Kidney tubule cell (primary cell): Measurements from ENCODE around the gene SLC2A9.

Experiments used
- DNase-seq: peaks from one replicate; pipeline ENCODE4 v3.0.0-alpha.2; 2018; ENCODE audit warnings: low spot score

SLC2A9 gene

GRCh38 chr4:10045481-10045880, 24.2 kb upstream of the SLC2A9 start:
- DNase-seq = peak; percentile 99

GRCh38 chr4:10041036-10041435, 19.7 kb upstream of the SLC2A9 start:
- DNase-seq = no peak

DNA sequence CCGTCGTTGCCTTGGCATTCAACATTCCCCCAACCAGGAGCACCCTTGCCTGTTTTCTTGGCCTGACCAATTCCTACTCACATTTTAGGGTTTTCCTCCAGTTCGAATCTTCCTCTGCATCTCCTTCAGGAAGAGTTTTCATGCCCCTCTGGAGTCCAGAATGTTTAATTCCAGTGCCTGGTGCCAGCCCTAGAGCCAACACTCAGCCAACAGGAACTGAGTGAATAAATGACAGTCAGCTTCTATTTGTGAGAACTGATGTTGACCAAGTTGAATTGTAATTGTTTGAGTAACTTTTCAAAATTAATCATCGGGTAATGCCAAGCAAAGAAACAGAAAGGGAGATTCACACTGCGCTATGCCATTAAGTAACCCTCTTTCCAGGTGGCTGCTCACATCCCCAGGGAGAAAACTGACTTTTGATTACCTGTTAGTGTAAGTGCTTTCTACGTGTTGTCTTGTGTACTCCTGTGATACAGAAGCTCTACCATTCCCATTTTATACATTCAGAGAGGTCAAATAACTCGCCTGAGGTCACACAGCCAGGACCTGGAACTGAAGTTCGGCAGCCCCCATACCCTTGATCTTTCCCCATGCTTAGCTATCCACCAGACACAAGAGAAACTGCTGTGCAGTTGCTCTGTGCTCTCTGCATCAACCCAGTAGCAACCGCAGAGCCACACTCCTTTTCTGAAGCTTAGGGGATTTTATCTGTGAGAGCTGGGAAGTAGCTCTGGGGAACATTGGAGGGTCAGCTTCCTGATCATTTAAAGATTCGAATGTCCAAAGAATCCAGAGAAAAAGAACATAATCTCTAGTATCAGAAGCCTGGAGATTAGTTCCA, 19.0 kb upstream of the SLC2A9 start:
- DNase-seq = peak; percentile 64

- no peak for DNase-seq
These were observed 15.6 kb upstream of the SLC2A9 start for GRCh38 chr4:10036807-10037342.

- no peak for DNase-seq
These were observed 13.8 kb upstream of the SLC2A9 start for GRCh38 chr4:10035130-10035529.

GRCh38 chr4:10034612-10035104, 13.4 kb upstream of the SLC2A9 start:
- DNase-seq = no peak

GRCh38 chr4:10034136-10034535, 12.8 kb upstream of the SLC2A9 start:
- no peak for DNase-seq

- peak; percentile 70 for DNase-seq
These were observed 12.0 kb upstream of the SLC2A9 start for GRCh38 chr4:10033191-10033881.

DNA sequence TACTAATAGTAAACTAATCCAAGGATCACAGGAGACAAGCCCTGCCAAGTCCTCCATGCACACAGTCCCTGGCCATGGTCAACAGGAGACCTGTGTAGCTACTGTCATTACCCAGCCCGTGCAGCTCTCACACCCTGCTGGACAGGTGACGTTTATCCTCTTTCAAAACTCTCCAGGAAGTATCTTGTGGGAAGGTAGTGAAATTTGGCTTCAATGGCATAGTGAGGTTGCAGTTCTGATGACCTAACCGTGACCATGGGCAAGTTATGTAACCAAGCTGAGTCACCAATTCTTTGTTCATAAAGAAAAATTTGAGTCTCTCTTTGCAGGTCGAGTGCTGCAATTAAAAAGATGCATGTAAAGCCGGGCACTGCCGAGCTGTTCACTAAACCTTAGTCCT, 11.3 kb upstream of the SLC2A9 start:
- DNase-seq = peak; percentile 87

DNA sequence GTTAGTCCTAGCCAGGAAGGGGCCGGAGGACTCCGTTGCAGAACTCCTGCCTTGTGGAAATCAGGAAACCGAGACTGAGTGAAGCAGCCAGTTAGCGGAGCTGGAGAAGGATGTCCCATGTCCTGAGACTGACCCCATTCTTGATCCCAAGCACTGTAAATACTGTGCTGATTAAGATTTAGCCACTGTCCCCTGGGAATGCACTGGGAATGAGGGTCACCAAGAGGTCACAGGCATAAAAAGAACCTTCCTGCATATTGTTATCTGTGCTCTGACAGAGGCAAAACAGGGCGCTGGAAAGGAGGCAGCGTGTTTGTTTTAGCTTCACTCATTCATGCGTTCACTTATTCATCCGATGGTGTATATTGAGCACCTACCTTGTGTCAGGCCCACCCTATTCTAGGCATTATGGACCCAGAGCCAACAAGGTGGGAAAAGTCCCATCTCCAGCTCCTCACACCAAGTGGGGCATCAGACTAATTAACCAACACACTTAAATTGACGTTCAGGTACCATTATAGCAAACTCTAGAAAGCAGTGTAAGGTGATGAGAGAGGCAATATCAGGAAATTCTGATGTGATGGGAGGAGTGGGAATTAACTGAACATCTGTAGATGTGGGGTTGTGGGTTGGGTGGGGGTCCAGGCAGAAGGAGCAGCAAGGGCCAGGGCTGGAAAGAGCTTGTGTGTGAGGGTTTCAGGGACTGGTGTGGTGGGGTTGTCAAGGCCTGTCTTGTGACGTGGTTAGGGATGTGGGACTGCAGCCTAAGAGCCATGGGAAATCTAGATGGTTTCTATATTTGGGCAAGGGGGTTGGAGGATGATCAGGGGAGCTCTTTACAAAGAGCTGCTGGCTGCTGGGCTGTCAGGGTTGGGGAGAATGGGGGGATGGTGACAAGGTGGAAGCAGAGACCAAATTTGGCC, 10.6 kb upstream of the SLC2A9 start:
- peak; percentile 32 for DNase-seq

DNA sequence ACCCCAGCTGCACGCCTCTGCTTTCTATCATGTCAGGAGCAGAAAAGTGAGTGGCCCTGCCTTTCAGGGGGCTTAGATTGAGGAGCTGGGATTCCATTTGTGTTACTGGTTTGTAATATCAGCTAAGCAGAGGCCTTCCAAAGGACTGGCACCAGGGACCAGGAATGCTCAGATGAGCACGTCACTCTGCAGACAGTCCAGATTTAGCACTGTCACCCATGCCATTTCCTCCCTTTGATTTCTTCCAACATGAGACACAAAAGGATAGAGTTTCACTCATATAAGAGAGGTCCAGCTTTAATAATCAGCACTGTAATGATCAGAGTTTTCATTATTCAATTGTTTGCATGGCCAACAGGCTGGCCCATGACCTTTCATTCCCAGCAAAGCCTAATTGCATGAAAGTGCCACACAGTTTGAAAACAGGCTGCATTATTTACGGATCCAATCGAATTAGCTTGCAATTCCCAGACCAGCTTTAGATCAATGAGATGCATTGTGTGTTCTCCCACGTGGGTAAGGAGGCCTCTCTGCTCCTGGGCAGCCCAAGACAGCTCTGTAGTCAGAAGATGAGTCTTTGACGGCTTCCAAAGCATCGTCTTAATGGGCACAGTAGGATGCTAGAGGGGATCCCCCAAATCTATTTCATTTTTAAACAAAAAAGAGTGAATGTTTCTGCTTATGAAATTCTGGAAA, 9.8 kb upstream of the SLC2A9 start:
- DNase-seq = no peak

GRCh38 chr4:10029403-10029802, 8.1 kb upstream of the SLC2A9 start:
- no peak for DNase-seq

DNA sequence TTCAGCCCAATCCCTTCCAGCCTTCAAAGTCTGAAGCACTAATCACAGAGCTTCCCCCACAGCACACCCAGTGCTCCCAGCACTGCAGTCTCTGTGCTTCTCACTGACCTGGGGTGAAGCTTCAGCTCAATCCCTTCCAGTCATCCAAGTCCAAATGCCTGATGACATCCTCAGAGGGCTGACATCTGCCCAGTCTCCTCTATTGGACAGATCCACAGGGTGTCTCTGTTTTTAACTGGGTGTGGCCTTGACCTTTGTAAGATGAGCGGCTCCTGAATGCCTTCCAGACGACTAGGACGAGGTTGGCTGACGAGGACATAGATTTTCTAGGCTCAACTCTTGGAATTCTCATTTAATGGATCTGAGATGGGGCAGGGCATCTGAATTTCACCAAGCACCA, 7.6 kb upstream of the SLC2A9 start:
- peak; percentile 24 for DNase-seq

GRCh38 chr4:10026485-10026884, 5.2 kb upstream of the SLC2A9 start:
- DNase-seq = no peak

DNA sequence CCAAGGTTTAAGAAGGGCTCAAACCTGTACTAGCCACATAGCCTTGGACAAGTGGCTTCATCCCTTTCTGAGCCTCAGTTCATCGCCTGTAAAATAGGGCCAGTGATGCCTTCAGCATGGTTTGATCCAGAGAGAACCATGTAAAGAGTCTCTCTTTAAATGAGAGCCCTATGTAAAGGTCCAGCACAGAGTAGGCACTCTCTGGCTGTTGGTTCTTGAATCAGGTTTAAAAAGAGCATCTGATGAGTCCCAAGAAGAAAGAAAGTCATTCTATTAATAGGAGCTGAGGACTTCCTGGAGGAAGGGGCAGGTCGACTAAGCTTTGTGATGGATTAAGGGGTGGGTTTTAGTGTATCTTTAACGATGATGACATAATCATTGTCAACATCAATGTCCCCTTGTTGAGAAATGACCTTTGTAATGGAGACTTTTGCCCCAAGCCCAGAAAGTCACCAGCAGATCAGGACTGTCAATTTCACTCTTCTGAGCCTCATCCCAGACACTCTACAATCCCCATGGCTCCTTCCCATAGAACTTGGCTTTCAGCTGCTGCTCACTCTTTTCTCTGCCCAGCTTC, 4.0 kb upstream of the SLC2A9 start:
- no peak for DNase-seq

DNA sequence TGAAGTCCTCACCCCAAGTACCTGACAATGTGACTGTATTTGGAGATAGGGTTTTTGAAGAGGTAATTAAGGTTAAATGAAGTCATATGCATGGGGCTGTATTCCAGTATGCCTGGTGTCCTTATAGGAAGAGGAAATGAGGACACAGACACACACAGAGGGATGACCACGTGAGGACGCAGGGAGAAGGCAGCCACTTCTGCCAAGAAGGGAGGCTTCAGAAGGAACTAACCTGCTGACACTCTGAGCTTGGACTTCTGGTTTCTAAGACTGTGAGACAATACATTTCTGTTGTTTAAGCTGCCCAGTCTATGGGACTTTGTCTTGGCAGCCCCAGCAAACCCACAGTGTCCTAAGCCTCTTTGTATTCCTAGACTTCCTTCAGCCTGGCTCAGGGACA, 3.0 kb upstream of the SLC2A9 start:
- DNase-seq = no peak

- no peak for DNase-seq
These were observed 2.5 kb upstream of the SLC2A9 start for GRCh38 chr4:10023806-10024205.

DNA sequence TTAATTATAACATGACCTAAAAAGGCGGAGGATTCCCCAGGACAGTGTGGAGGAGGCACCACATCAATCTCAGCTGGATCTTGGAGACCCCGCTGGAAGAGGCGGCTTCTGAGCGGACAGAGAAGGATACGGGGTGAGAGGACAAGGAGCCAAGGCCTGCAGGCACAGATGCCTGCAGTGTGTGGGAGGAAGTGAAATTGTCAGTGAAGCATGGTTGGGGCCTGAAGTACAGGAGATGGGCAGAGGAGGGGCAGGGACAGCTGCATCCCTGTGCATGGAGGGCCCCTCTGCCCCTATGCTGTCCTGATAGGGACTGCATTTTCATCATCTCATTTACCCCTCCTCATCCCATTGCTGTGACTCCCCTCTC, 1.7 kb upstream of the SLC2A9 start:
- DNase-seq = no peak

GRCh38 chr4:10022346-10023049, 1.2 kb upstream of the SLC2A9 start:
- peak; percentile 30 for DNase-seq

DNA sequence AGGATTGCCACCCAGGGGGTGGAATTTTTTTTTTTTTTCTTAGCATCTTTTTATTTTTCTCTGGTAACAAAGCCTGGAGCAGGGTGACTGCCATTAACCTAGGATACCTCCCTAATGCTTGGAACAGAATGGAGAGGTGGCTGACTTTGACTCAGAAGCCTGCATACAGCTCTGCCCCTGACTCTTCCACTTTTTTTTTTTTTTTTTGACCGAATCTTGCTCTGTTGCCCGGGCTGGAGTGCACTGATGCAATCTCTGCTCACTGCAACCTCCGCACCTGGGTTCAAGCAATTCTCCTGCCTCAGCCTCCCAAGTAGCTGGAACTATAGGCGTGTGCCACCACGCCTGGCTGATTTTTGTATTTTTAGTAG, 341 bp upstream of the SLC2A9 start:
- DNase-seq = no peak

DNA sequence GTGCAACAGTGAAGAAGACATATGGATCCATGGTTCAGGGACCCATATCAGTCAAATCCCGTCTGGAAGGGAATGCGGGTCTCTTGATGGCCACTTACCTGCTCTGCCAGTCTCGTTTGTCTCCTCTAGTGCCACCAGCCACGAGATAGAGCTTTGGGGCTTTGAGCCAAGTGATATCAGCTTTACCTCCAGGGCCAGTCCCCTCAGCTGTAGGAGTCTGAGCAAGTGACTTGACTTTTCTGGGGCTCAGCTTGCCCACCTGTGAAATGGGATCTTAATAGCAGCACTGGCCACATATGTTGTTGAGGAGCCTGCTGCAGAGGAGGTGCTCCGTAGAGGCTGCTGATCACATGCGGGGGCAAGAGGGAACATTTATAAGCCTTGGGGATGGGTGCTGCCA, 1.2 kb downstream of the SLC2A9 start:
- DNase-seq = no peak
